Myocyte (in vitro differentiated cells): ENCODE results near the gene MTA3. TPM values are rescaled to one million over a fixed set of nuclear protein-coding genes. Genes with fewer than 3 reads are reported as not detected.

Experiments
- DNase-seq: peaks from one replicate; pipeline ENCODE4 v3.0.0-alpha.2; 2012; ENCODE audit warnings: low read depth
- total RNA-seq: library from RNA; depleted of rRNA; stranded (reverse); fragments of >200 nt; gene quantifications from 2 replicates; pipeline ENCODE4 v1.2.3, GENCODE V29; 2014

MTA3 gene
- total RNA-seq, 1 donor from 2014 or later: 21.6 TPM

DNA sequence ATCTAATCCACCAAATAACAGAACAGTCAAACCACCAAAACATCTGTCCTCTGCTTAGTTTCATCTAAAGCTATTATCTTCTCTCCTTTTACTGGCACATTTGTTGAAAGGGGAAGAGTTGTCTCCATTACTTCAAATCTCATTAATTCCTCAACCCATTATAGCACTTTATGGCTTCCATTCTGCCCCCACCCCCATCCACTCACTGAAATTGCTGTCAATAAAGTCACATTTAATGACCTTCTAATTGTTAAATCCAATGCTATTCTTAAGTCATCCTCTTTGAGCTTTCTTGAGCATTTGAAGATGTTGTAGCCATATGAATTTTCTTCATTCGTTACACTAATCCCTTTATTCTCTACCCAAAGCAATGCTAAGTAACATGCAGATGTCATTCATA is 190.3 kb downstream of the MTA3 start:
- no peak for DNase-seq

- DNase-seq: no peak
These were observed 193.1 kb downstream of the MTA3 start for GRCh38 chr2:42761554-42761953.

DNA sequence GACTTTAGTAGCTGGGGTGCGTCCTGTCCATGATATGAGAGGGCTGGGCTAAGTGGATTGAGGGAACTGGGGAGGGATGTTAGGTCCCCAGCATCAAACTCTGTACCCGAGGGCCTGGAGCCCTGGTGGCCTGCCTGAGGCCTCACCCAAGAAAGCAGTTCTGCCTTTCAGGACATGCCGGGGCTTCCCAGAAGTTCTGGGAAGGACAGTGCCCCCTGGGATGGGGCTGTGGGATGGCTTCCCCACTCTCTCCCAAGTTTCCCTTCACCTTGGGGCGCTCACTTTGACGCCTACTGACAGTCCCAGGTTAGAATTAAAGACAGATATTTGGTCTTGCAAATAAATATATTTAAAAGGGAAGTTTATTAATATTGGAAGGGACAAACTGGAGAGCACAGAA is 193.7 kb downstream of the MTA3 start:
- no peak for DNase-seq

GRCh38 chr2:42762823-42763804 is 194.7 kb downstream of the MTA3 start:
- DNase-seq: no peak

DNA sequence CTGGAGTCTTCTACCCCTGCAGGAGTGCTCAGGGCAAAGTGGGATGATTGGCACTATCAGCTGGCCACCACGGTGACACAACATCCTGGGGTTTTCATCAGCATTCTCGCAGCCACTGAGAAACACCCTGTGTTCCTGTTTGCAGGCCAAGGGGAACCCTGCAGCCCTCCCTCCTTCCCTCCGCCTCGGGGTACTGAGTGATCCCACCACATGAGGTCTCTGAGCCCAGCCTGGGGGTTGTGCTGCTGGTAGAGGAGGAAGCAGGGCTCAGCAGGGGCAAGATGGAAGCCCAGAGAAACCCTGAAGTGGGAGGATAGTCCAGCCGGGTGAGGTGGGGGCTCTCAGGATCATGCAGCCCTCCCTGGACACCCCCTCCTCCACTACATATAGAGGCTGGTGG is 195.7 kb downstream of the MTA3 start, which contains the start of gene OXER1:
Gene OXER1 (minus strand): TSS at position 40 of the 400 bp plus-strand sequence. CDS start 73 bp downstream, outside the sequence.
- DNase-seq: peak; percentile 88

GRCh38 chr2:42764901-42765300 is 196.5 kb downstream of the MTA3 start:
- DNase-seq: no peak

GRCh38 chr2:42765686-42766085 is 197.3 kb downstream of the MTA3 start:
- DNase-seq: no peak

DNA sequence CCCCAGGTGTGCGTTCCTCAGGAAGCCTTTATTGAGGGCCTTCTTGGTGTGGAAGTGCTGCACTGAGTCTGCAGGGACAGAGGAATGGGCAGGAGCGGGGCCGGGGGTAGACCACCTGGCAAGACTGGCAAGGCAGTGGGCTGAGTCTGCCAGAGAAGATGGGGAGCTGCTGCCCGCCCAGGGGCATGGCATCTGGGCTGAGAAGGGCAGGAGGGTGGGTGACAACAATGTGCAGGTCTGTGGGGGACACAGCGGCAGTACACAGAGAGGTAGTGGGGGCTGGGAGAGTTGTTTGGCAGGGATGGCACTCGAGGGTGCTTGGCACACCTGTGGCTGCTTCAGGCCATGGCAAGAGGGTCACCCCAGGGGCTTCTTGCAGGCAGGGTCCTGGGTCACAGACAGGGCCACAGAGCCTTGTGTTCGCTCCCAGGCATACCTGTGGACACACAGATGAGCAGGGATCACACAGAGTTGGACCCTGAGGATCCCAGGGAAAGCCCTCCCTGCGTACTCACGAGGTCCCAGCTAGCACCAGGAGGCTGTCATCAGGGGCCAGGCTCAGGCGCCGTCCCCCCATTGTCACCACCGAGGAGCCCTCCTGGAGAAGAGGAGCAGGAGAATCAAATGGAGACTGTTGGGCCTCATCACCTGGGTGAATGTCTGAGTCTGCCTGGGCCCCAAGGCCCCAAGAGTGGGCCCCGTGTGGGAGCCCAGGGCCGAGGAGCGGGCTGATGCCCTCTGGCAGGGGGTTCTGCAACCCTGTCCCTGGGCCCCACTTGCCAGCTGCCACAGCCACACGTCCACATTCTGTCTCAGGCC is 198.9 kb downstream of the MTA3 start:
- DNase-seq: no peak

- DNase-seq: no peak
These were observed 199.7 kb downstream of the MTA3 start for GRCh38 chr2:42767899-42768705.

DNA sequence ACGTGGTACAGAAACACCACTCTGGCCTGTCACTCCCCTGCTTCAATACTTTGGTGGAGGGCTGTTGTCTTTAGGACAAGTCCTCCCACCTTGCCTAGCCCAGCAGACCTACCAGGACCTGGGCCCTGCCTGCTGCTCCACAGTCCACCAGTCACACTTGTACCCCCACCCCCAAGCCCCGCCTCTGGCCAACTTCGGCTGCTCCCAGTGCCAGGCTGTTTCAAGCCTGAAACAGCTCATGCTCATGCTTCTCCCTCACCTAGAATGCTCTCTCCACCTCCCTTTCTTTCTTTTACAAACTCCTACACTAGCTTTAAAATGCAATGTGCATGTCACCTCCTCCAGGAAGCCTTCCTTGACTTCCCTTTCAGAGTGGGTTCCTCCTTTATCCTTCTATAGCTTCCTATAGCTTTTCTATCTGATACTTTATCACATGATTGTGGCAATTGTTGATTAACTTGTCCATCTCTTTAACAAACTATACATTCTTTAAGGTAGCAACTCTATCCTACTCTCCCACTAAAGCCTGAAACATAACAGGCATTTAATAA is 200.3 kb downstream of the MTA3 start:
- DNase-seq: no peak

DNA sequence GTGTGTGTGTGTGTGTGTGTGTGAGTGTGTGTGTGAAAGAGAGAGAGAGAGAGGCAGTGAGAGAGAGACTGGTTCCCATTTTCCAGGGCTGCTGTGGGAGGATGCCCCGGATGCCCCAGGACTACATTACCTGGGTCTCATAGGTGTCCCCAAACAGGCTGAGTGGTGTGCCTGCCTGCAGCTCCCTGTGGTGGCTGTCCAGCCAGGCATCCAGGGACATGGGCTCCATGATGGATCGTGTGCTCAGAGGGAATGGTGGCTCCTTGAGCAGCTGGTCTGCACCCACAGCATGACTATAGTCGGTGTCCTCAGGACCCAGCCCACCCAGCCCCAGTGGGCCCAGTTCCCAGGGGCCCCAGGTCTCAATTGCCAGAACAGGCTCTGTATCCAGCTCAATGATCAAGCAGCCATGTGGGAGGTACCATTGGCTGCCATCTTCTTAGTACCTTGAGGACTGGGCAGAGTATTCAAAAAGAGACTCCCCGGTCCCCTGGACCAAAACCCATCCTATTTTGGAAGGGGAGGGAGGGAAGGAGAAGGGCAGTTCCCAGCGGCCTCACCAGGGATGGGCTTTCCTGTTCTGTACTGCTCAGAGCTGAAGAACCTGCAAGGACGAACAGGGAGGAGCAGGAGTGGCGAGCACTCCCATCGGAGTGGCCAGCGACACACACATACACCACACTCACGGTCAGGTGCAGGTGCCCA is 201.3 kb downstream of the MTA3 start:
- no peak for DNase-seq

DNA sequence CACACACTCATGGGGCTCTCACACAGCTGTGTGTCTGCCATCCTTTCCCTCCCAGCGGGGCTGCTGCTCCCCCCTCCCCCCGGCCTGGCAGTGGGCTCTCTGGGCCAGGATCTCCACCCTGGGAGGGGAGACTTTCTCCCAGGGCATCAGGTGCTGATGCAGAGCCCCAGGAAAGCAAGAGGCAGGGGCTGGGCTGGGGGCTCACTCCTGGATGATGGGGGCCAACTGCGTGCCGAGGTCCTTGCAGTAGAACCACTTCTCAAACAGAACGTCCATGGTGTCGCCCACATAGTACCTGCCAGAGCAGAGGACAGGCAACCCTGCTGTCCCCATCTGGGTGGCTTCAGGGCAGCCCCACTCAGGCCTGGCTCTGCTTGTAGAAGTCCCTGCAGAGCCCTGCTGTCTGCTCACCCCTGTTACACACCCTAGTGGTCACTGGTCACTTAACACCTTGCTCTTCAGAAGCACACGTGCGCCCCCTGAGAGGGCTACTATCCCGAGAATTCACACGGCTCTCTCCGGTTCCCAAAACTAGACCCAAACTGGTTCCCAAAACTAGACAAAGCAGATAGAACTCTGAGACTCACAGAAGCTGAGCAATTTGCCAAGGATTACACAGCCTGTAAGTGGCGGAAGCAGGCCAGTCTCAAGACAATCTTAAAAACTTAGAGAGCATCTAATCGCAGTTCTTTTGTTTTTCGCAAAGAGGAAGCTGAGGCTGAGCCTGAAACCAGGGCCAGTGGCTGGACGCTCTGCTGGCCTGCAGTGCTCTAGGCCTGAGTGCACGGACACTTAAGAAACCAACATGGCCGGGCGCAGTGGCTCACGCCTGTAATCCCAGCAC is 202.1 kb downstream of the MTA3 start:
- DNase-seq: peak; percentile 57

DNA sequence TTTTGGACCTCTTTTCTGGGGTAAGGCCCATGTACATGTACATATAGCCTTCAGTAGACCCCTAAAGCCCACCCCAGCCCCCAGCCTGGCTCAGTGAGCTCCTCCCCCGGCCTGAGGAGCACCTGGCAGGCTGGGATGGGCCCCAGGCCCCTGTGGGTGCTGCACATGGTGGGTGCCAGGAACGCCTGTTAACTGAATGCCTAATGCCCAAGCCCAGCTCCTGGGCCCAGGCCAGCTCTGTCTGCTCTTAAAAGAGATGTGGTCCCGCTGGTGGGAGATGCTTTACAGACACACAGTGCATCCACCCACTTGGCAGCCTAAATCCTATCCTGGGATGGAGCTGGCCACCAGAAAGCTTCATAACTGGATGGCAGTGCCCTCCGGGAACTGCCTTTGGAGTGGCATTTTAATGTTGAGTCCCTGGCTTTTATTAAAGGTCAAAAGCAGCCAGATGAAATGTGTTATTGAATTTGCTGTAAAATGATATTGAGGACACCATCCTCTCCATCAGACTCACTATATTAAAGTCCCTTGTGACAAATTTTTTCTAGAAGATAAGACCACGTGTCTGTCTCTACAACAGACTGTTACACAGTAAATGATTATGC is 203.2 kb downstream of the MTA3 start:
- no peak for DNase-seq

DNA sequence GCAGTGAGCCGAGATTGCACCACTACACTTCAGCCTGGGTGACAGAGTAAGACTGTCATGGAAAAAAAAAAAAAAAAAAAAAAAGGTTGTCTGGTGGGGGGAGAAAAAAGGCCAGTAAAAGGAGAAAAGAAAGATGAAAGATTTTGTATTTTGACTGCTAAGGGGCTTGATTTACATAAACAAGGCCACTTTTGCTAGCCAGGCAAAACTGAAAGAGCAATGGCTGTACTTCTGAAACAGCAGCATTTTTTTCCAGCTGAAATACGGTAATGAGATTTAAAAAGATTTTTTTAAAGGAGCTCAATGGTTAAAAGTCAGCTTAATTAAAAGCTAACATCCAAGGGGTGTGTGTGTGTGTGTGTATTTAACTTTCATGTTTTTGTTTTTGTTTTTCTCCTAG is 206.8 kb downstream of the MTA3 start:
- no peak for DNase-seq

- DNase-seq: no peak
These were observed 207.4 kb downstream of the MTA3 start for GRCh38 chr2:42775810-42776209.

GRCh38 chr2:42777883-42778805 is 209.7 kb downstream of the MTA3 start:
- peak; percentile 68 for DNase-seq

DNA sequence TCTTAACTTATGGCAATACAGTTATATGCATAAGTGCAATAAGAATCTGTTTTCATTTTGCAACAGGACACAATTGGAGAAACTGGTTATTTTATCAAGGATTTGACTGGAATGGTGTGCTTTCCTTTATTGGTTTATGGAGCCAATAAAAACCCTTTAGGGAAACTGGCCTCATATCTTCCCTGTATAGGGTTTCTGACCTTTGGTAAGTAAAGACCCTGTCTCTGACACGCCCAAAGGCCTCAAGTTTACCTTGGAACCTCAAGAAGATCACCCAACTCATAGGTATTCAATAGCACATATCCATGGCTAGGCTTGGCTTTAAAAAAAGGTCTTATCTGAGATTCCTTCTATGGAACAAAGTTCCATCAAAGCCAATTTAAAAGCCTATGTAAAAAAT is 212.7 kb downstream of the MTA3 start:
- no peak for DNase-seq

DNA sequence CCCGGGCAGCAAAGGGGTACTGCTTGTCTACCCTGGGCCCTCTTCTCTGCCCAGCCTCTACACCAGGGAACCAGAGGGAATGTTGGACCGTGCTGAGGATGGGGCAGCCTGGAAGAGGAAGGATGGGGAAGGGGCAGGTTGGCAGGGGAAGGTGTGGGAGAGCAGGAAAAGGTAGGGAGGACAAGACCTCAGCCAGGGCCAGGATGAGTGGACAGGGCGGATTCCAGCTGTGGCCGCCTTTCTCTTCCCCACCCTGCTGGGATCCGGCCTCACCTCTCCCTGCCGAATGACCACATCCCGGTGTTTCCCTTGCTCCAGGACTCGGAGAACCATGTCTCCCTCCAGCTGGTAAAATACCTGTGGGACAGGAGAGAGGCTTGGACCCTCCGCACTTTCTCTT is 215.1 kb downstream of the MTA3 start:
- no peak for DNase-seq
